Measurements from ENCODE around the gene RTN4. TPM values are rescaled to one million over a fixed set of nuclear protein-coding genes. Genes with fewer than 3 reads are reported as not detected.

Gene RTN4
- total RNA-seq, 1 donor: 355 TPM

GRCh38 chr2:55009277-55010060, 40.8 kb downstream of the RTN4 start:
- no peak for DNase-seq (ENCODE audit: insufficient read length, low spot score, missing footprints)
- no peaks in the 10 kb centered on the region for H3K27me3 ChIP-seq (ENCODE audit: insufficient read depth, low read length)
- H3K27ac ChIP-seq (ENCODE audit: low read depth, low read length): peak overlapping the region; percentile 64
- H3K4me3 ChIP-seq (ENCODE audit: insufficient read depth, low read length): peak overlapping the region; percentile 42
- no peaks in the 10 kb centered on the region for H3K9me3 ChIP-seq (ENCODE audit: low read depth, low read length)
- H3K36me3 ChIP-seq (ENCODE audit: insufficient read depth, low read length): no peaks in the 10 kb centered on the region
- peaks cover 73% of the 10 kb centered on the region for H4K20me1 ChIP-seq (ENCODE audit: insufficient read depth, low read length)
- no peak for TF ChIP-seq CTCF (IDR thresholded peaks at IDR 0.05; ENCODE audit: extremely low read depth, low read depth, low read length)
- no peak overlapping the region for H2AFZ ChIP-seq (ENCODE audit: low read length)
- peak overlapping the region; percentile 78 for H3K4me2 ChIP-seq (ENCODE audit: insufficient read depth, low read length)
- peaks cover 66% of the 10 kb centered on the region for H3K4me1 ChIP-seq (ENCODE audit: insufficient read depth, low read length)
- peaks cover 100% of the 10 kb centered on the region for H3K79me2 ChIP-seq (ENCODE audit: insufficient read depth, low read length)

GRCh38 chr2:55006306-55006705, 43.9 kb downstream of the RTN4 start:
- Histone ChIP-seq H3K27ac (ENCODE audit: low read depth, low read length) (no peak overlapping the region), H4K20me1 (ENCODE audit: insufficient read depth, low read length) (peaks cover 81% of the 10 kb centered on the region), H3K4me2 (ENCODE audit: insufficient read depth, low read length) (peak overlapping the region; percentile 9)

GRCh38 chr2:55003706-55004639, 46.3 kb downstream of the RTN4 start:
- TF ChIP-seq CTCF (IDR thresholded peaks at IDR 0.05; ENCODE audit: extremely low read depth, low read depth, low read length): no peak
- peaks cover 41% of the 10 kb centered on the region for H3K4me1 ChIP-seq (ENCODE audit: insufficient read depth, low read length)

More at GRCh38 chr2:55006306-55006705, 43.9 kb downstream of the RTN4 start:
- Histone ChIP-seq H3K27me3 (ENCODE audit: insufficient read depth, low read length) (no peaks in the 10 kb centered on the region), H2AFZ (ENCODE audit: low read length) (no peak overlapping the region), H3K9me3 (ENCODE audit: low read depth, low read length) (no peaks in the 10 kb centered on the region), H3K36me3 (ENCODE audit: insufficient read depth, low read length) (no peaks in the 10 kb centered on the region), H3K4me1 (ENCODE audit: insufficient read depth, low read length) (peaks cover 41% of the 10 kb centered on the region), H3K79me2 (ENCODE audit: insufficient read depth, low read length) (peaks cover 99% of the 10 kb centered on the region), H3K4me3 (ENCODE audit: insufficient read depth, low read length) (no peak overlapping the region)
- no peak for DNase-seq (ENCODE audit: insufficient read length, low spot score, missing footprints)
- TF ChIP-seq CTCF (IDR thresholded peaks at IDR 0.05; ENCODE audit: extremely low read depth, low read depth, low read length): no peak

GRCh38 chr2:55001716-55002115, 48.5 kb downstream of the RTN4 start:
- no peak for TF ChIP-seq CTCF (IDR thresholded peaks at IDR 0.05; ENCODE audit: extremely low read depth, low read depth, low read length)
- DNase-seq (ENCODE audit: insufficient read length, low spot score, missing footprints): no peak
- Histone ChIP-seq H3K27ac (ENCODE audit: low read depth, low read length) (peak overlapping the region; percentile 57), H3K36me3 (ENCODE audit: insufficient read depth, low read length) (no peaks in the 10 kb centered on the region), H3K27me3 (ENCODE audit: insufficient read depth, low read length) (no peaks in the 10 kb centered on the region), H3K4me2 (ENCODE audit: insufficient read depth, low read length) (peak overlapping the region; percentile 52), H3K79me2 (ENCODE audit: insufficient read depth, low read length) (peaks cover 98% of the 10 kb centered on the region), H3K4me1 (ENCODE audit: insufficient read depth, low read length) (peaks cover 50% of the 10 kb centered on the region), H3K9me3 (ENCODE audit: low read depth, low read length) (no peaks in the 10 kb centered on the region), H4K20me1 (ENCODE audit: insufficient read depth, low read length) (peaks cover 77% of the 10 kb centered on the region), H3K4me3 (ENCODE audit: insufficient read depth, low read length) (no peak overlapping the region), H2AFZ (ENCODE audit: low read length) (no peak overlapping the region)

More at GRCh38 chr2:55003706-55004639, 46.3 kb downstream of the RTN4 start:
- no peak overlapping the region for H3K4me2 ChIP-seq (ENCODE audit: insufficient read depth, low read length)
- no peak for DNase-seq (ENCODE audit: insufficient read length, low spot score, missing footprints)
- H3K36me3 ChIP-seq (ENCODE audit: insufficient read depth, low read length): no peaks in the 10 kb centered on the region
- no peaks in the 10 kb centered on the region for H3K27me3 ChIP-seq (ENCODE audit: insufficient read depth, low read length)
- H3K4me3 ChIP-seq (ENCODE audit: insufficient read depth, low read length): no peak overlapping the region
- H3K9me3 ChIP-seq (ENCODE audit: low read depth, low read length): no peaks in the 10 kb centered on the region
- peaks cover 98% of the 10 kb centered on the region for H3K79me2 ChIP-seq (ENCODE audit: insufficient read depth, low read length)
- no peak overlapping the region for H2AFZ ChIP-seq (ENCODE audit: low read length)
- no peak overlapping the region for H3K27ac ChIP-seq (ENCODE audit: low read depth, low read length)
- H4K20me1 ChIP-seq (ENCODE audit: insufficient read depth, low read length): peaks cover 74% of the 10 kb centered on the region

All from osteoblast (primary cell).